Heart left ventricle (tissue), 16 donors: ENCODE measurements around the gene ELAVL1. TPM values are rescaled to one million over a fixed set of nuclear protein-coding genes. Genes with fewer than 3 reads are reported as not detected.
"Not testable (repeated sequence)": the region's sequence is repeated elsewhere in the genome, so short reads cannot be mapped to it uniquely, and the experiment has no call there.

ENCODE experiments used
- ATAC-seq, 4 donors: fragments of 200-7000 bp; cut with Tn5 transposase; one replicate each; pipeline ENCODE4 v1.9.1; 2020 to 2022; ENCODE audit warnings: moderate library complexity in 4 of 4, mild to moderate bottlenecking in 3 of 4, moderate number of reproducible peaks in 1 of 4
- DNase-seq, 5 donors: peaks; one replicate each; pipeline ENCODE4 v3.0.0-alpha.2; 2020
- H3K27ac ChIP-seq, 12 donors: fragments of 200-600 bp; sonication (generic) in 4 of 12; one replicate each; pipeline versions ENCODE4 v1.5.0 to v1.8.0; 2016 to 2022; ENCODE audit warnings: mild to moderate bottlenecking in 2 of 12
- H3K27me3 ChIP-seq, 9 donors: fragments of 200-600 bp; sonication (generic) in 2 of 9; one replicate each; pipeline versions ENCODE4 v1.5.1 to v1.8.0; 2016 to 2022; ENCODE audit warnings: mild to moderate bottlenecking in 3 of 9
- H3K36me3 ChIP-seq, 9 donors: fragments of 200-600 bp; sonication (generic) in 2 of 9; one replicate each; pipeline versions ENCODE4 v1.5.0 to v1.8.0; 2018 to 2022; ENCODE audit warnings: mild to moderate bottlenecking in 2 of 9
- H3K4me1 ChIP-seq, 12 donors: fragments of 200-600 bp; sonication (generic) in 4 of 12; one replicate each; pipeline versions ENCODE4 v1.5.0 to v1.8.0; 2016 to 2022; ENCODE audit warnings: mild to moderate bottlenecking in 3 of 12
- H3K4me3 ChIP-seq, 12 donors: fragments of 200-600 bp; sonication (generic) in 4 of 12; one replicate each; pipeline versions ENCODE4 v1.5.0 to v1.8.0; 2017 to 2022; ENCODE audit warnings: mild to moderate bottlenecking in 9 of 12, moderate library complexity in 4 of 12
- H3K9me3 ChIP-seq, 12 donors: fragments of 200-600 bp; sonication (generic) in 4 of 12; one replicate each; pipeline versions ENCODE4 v1.5.0 to v1.8.0; 2016 to 2022; ENCODE audit warnings: mild to moderate bottlenecking in 1 of 12
- CTCF ChIP-seq, 12 donors: fragments of 200-600 bp; sonication (generic) in 4 of 12; IDR thresholded peaks; one replicate each; pipeline versions ENCODE4 v1.5.0 to v1.8.0; 2018 to 2022; ENCODE audit warnings: antibody characterized with exemption in 12 of 12, mild to moderate bottlenecking in 5 of 12
- POLR2A ChIP-seq, 2 donors: fragments of 450-650 bp; IDR thresholded peaks; one replicate each; pipeline ENCODE4 v1.6.1; 2017; ENCODE audit warnings: antibody characterized with exemption in 2 of 2, mild to moderate bottlenecking in 2 of 2, moderate library complexity in 2 of 2
- WGBS, 4 donors: extraction: QIAGEN DNeasy Blood & Tissue Kit in 2 of 4; methylation state at CpG; one replicate each; pipeline versions ENCODE4 v1.1.5 to v1.1.7; 2013 to 2018; 5-methylcytosine and 5-hydroxymethylcytosine counted together
- intact Hi-C, 10 donors: fragments of 100-400 bp; cut with DNase I; formaldehyde crosslinking; loops; one replicate each; pipeline versions ENCODE4 v1.11.1 to v1.14.2; 2022
- polyA plus RNA-seq, 2 donors: library from polyadenylated mRNA; stranded (reverse); fragments of 200-250 nt; gene quantifications; one replicate each; pipeline ENCODE4 v1.2.3, GENCODE V29; 2013
- total RNA-seq, 9 donors: library from RNA; depleted of rRNA in 2 of 9; stranded (reverse); fragments of >200 nt in 2 of 9; fragmentation: NEBNext Ultra II Directional in 3 of 9; extraction: Animal tissue kit (Norgen Biotek cat#: 25700) in 3 of 9; gene quantifications; one replicate each; pipeline versions ENCODE4 v1.1.0 to v1.2.4, GENCODE V29; 2016 to 2023
- donor health status: ischemic (EF 13 %, LVEDD 7.1; RV severe dilation, severe dysfunction).
- donor health status: healthy with polysubstance abuse.
- donor health status: DM: no; HTN: yes; CAD: no.
- donor health status: DM: no; HTN: no; CAD: no.
- donor health status: ischemic (EF 25% LVEDD 6.9; RV normal size, moderate dysfunction).
- donor health status: ischemic (EF 25% LVEDD 5.7; RV mildly dilated, moderate dysfunction).
- donor health status: healthy.
- donor health status: DM: yes; HTN: yes; CAD: no.
- donor health status: ischemic (EF 35%, LVEDD 5.7; RV mildly dilated, moderate dysfunction).
- donor health status: nonischemic (EF 11% LVEDD 7.7; RV severe dilation, severe dysfunction).
- donor health status: DM: yes; HTN: yes; CAD: no.
- donor health status: PGD.
- donor health status: ischemic (EF 29% LVEDD 5.4; RV normal size, mild dysfunction).
- donor health status: nonischemic (EF 23%, LVEDD 6.1; RV moderate dilation, normal function).

Gene ELAVL1
- total and polyA plus RNA-seq, 11 donors = 9.8 to 62.0 (median 52.6) TPM

GRCh38 chr19:8028951-8029491 is 23.6 kb upstream of the ELAVL1 start:
- H3K9me3 ChIP-seq = no peaks in the 10 kb centered on the region
- no peaks in the 10 kb centered on the region for H3K27me3 ChIP-seq
- ATAC-seq (peak in 2 of 4 donors; percentile 28 to 37), DNase-seq (peak in 3 of 5 donors; percentile 20 to 32 (median 25))
- intact Hi-C loops = no loop called here
- WGBS, 4 donors = 34 to 43% (median 38%) methylated on average over 8 to 12 of the region's 12 CpGs
- peaks cover 0 to 2% (median 0%) of the 10 kb centered on the region in 12 donors for H3K4me1 ChIP-seq
- no peaks in the 10 kb centered on the region for H3K36me3 ChIP-seq
- TF ChIP-seq CTCF (IDR thresholded peaks at IDR 0.05) (no peak), POLR2A (IDR thresholded peaks at IDR 0.05) (no peak)
- no peak overlapping the region for H3K27ac ChIP-seq
- no peak overlapping the region for H3K4me3 ChIP-seq

GRCh38 chr19:8025316-8025715 is 19.9 kb upstream of the ELAVL1 start:
- DNase-seq (no peak), ATAC-seq (no peak)
- intact Hi-C loops = no loop called here
- no peaks in the 10 kb centered on the region for H3K27me3 ChIP-seq
- H3K4me1 ChIP-seq = peaks cover 0 to 2% (median 0%) of the 10 kb centered on the region in 12 donors
- TF ChIP-seq CTCF (IDR thresholded peaks at IDR 0.05) (no peak), POLR2A (IDR thresholded peaks at IDR 0.05) (no peak)
- H3K36me3 ChIP-seq = no peaks in the 10 kb centered on the region
- H3K27ac ChIP-seq = no peak overlapping the region
- no peak overlapping the region for H3K4me3 ChIP-seq
- H3K9me3 ChIP-seq = no peaks in the 10 kb centered on the region
- 71 to 79% (median 75%) methylated on average over 5 of the region's 5 CpGs for WGBS, 4 donors

- DNase-seq, H3K9me3 ChIP-seq, H3K27ac ChIP-seq, H3K27me3 ChIP-seq, intact Hi-C loops, ATAC-seq, H3K4me1 ChIP-seq, H3K36me3 ChIP-seq, H3K4me3 ChIP-seq: not testable (repeated sequence)
- WGBS, 4 donors = 95 to 99% (median 97%) methylated on average over 3 of the region's 3 CpGs
These were observed 18.8 kb upstream of the ELAVL1 start for GRCh38 chr19:8024256-8024655.

- 84 to 90% (median 88%) methylated on average over 5 of the region's 5 CpGs for WGBS, 4 donors
These were observed 17.9 kb upstream of the ELAVL1 start for GRCh38 chr19:8023371-8023770.

More at GRCh38 chr19:8023371-8023770, 17.9 kb upstream of the ELAVL1 start:
- H3K27ac ChIP-seq = no peak overlapping the region
- H3K4me1 ChIP-seq = no peaks in the 10 kb centered on the region
- no peaks in the 10 kb centered on the region for H3K36me3 ChIP-seq
- intact Hi-C loops = no loop called here
- no peaks in the 10 kb centered on the region for H3K9me3 ChIP-seq
- no peaks in the 10 kb centered on the region for H3K27me3 ChIP-seq
- H3K4me3 ChIP-seq = no peak overlapping the region
- TF ChIP-seq POLR2A (IDR thresholded peaks at IDR 0.05) (no peak), CTCF (IDR thresholded peaks at IDR 0.05) (no peak)
- DNase-seq (no peak), ATAC-seq (no peak)
